HepG2 (cell line): ENCODE results near the gene PIBF1. TPM values are rescaled to one million over a fixed set of nuclear protein-coding genes. Genes with fewer than 3 reads are reported as not detected.

Experiments used
- ATAC-seq: fragments of 200-7000 bp; cut with Tn5 transposase; 3 replicates; pipeline ENCODE4 v1.9.1; 2020; ENCODE audit warnings: mild to moderate bottlenecking, moderate library complexity
- BruUV-seq: library from RNA; stranded (reverse); fragments of 400-500 nt; replicated peaks from 2 replicates; lab custom pipeline; 2021; lab: Mats Ljungman, UMichigan
- CTCF ChIA-PET: fragments of 300-600 bp; formaldehyde crosslinking; extraction: SDS; loops from one replicate; lab custom pipeline; 2021; ENCODE audit warnings: low total read pairs, inconsistent platforms, low intra/inter-chr PET ratio; lab: Yijun Ruan, JAX
- POLR2A ChIA-PET: fragments of 350-600 bp; sonication (Branson Sonifier 250); formaldehyde crosslinking; loops from one replicate; lab custom pipeline; 2020; ENCODE audit warnings: antibody characterized with exemption, inconsistent platforms; lab: Yijun Ruan, JAX
- DNase-seq: peaks from one replicate; pipeline ENCODE4 v3.0.0-alpha.2; 2015; ENCODE audit warnings: low spot score
- FAIRE-seq: peaks from 3 replicates; lab custom pipeline; 2011; peaks lifted over from hg19 to GRCh38; lab: Jason Lieb, UNC
- H2AFZ ChIP-seq: one replicate; pipeline ENCODE4 v1.6.1; 2011; ENCODE audit warnings: low read length, inconsistent platforms
- H3K27ac ChIP-seq: fragments of 300-600 bp; 3 replicates; pipeline ENCODE4 v1.8.0; 2011; ENCODE audit warnings: mixed run types, mild to moderate bottlenecking, mixed read lengths, low read length, inconsistent platforms; ENCODE audit not compliant: insufficient read depth; ENCODE audit errors: extremely low read length
- H3K27me3 ChIP-seq, 2 experiments: fragments of 200-600 bp in 1 of 2; 2 replicates in 1 of 2; 3 replicates in 1 of 2; pipeline versions ENCODE4 v1.6.0 to v1.8.0; 2011; ENCODE audit warnings: low read length in 2 of 2, mild to moderate bottlenecking in 2 of 2, moderate library complexity in 2 of 2, inconsistent platforms in 1 of 2; ENCODE audit not compliant: insufficient read depth in 2 of 2, control insufficient read depth in 1 of 2
- H3K36me3 ChIP-seq, 2 experiments: fragments of 200-600 bp in 1 of 2; replicated peaks in 1 of 2; 2 replicates in 1 of 2; 3 replicates in 1 of 2; pipeline versions ENCODE4 v1.5.1 to v1.8.0; 2011; ENCODE audit warnings: low read length in 2 of 2, inconsistent platforms in 1 of 2; ENCODE audit not compliant: insufficient read depth in 2 of 2, control insufficient read depth in 1 of 2
- H3K4me1 ChIP-seq: 2 replicates; pipeline ENCODE4 v1.5.1; 2012; ENCODE audit warnings: low read length, inconsistent platforms; ENCODE audit not compliant: insufficient read depth
- H3K4me2 ChIP-seq: 2 replicates; pipeline ENCODE4 v1.6.0; 2011; ENCODE audit warnings: low read depth, low read length, inconsistent platforms
- H3K4me3 ChIP-seq, 3 experiments: fragments of 200-600 bp in 1 of 3; sonication (generic), shearing (Covaris generic) in 1 of 3; replicated peaks in 1 of 3; 2 replicates each; pipeline ENCODE4 v1.5.1; 2011 to 2016; ENCODE audit warnings: low read length in 3 of 3, inconsistent platforms in 2 of 3, low read depth in 2 of 3, mild to moderate bottlenecking in 2 of 3, control low read depth in 1 of 3, mixed read lengths in 1 of 3; ENCODE audit not compliant: insufficient read depth in 1 of 3
- H3K79me2 ChIP-seq: one replicate; pipeline ENCODE4 v1.6.1; 2011; ENCODE audit warnings: low read length, inconsistent platforms; ENCODE audit not compliant: insufficient read depth
- H3K9ac ChIP-seq: 2 replicates; pipeline ENCODE4 v1.6.0; 2011; ENCODE audit warnings: mild to moderate bottlenecking, low read depth, low read length, inconsistent platforms; ENCODE audit not compliant: insufficient read depth
- H3K9me3 ChIP-seq: 2 replicates; pipeline ENCODE4 v1.5.1; 2012; ENCODE audit warnings: mild to moderate bottlenecking, low read length
- H4K20me1 ChIP-seq: 2 replicates; pipeline ENCODE4 v1.6.0; 2011; ENCODE audit warnings: inconsistent platforms, mild to moderate bottlenecking, low read length, moderate library complexity; ENCODE audit not compliant: insufficient read depth
- BHLHE40 ChIP-seq: IDR thresholded peaks from 2 replicates; pipeline ENCODE4 v1.6.1; 2011; ENCODE audit warnings: low read length, improper control_type of control experiment
- FOXK2 ChIP-seq: fragments of 450-650 bp; IDR thresholded peaks from 2 replicates; pipeline ENCODE4 v1.6.1; 2016
- MTA1 ChIP-seq: sonication (generic); formaldehyde crosslinking; IDR thresholded peaks from 2 replicates; pipeline ENCODE4 v1.4.0; 2020; ENCODE audit warnings: missing genetic modification reagents, mild to moderate bottlenecking, borderline replicate concordance
- ZC3H13 ChIP-seq: sonication (generic); formaldehyde crosslinking; IDR thresholded peaks from 2 replicates; pipeline ENCODE4 v1.8.1; 2023; ENCODE audit warnings: mild to moderate bottlenecking, missing genetic modification reagents, moderate library complexity
- ZNF331 ChIP-seq: sonication (generic); formaldehyde crosslinking; IDR thresholded peaks from 2 replicates; pipeline ENCODE4 v1.4.0; 2020; ENCODE audit warnings: missing genetic modification reagents
- ZNF468 ChIP-seq: sonication (generic); formaldehyde crosslinking; IDR thresholded peaks from 2 replicates; pipeline ENCODE4 v1.8.0; 2022; ENCODE audit warnings: mild to moderate bottlenecking, moderate library complexity, missing genetic modification reagents
- ZNF598 ChIP-seq: sonication (generic); formaldehyde crosslinking; IDR thresholded peaks from 2 replicates; pipeline ENCODE4 v1.5.1; 2020; ENCODE audit warnings: mild to moderate bottlenecking, missing genetic modification reagents, borderline replicate concordance
- ZNF883 ChIP-seq: sonication (generic); formaldehyde crosslinking; IDR thresholded peaks from 2 replicates; pipeline ENCODE4 v1.5.1; 2020; ENCODE audit warnings: mild to moderate bottlenecking, missing genetic modification reagents; ENCODE audit errors: not compliant biosample characterization
- WGBS: methylation state at CpG from one replicate; pipeline ENCODE4 v1.1.6; 2017; ENCODE audit warnings: low lambda C conversion rate; 5-methylcytosine and 5-hydroxymethylcytosine counted together
- in situ Hi-C: cut with HindIII; loops from 2 replicates; pipeline ENCODE4 v1.10.0; 2017; ENCODE audit warnings: low pct_unique_long_range_greater_than_20kb; ENCODE audit not compliant: extremely low pct_ligation_motif_present
- intact Hi-C: fragments of 100-400 bp; cut with micrococcal nuclease; formaldehyde crosslinking; loops from one replicate; pipeline ENCODE4 v1.10.0; 2022; ENCODE audit not compliant: unreplicated experiment
- polyA plus RNA-seq, 8 experiments: library from polyadenylated mRNA; depleted of rRNA in 3 of 8; stranded (reverse) in 7 of 8; unstranded in 1 of 8; fragments of >200 nt; fragmentation: Illumina TruSeq in 4 of 8; extraction: Trizol in 4 of 8; gene quantifications; 2 replicates each; pipeline versions ENCODE4 v1.2.1 to v1.2.3, GENCODE V29; 2011 to 2016; ENCODE audit warnings: low read depth in 4 of 8, missing spikeins in 1 of 8, mixed read lengths in 1 of 8; ENCODE audit not compliant: insufficient read depth in 1 of 8
- total RNA-seq, 5 experiments: library from RNA; depleted of rRNA; stranded (reverse); fragments of >200 nt; fragmentation: Illumina TruSeq; extraction: Trizol; gene quantifications; 2 replicates each; pipeline ENCODE4 v1.2.3, GENCODE V29; 2016; ENCODE audit warnings: low read depth in 1 of 5
- TF ChIP-seq, protein P1 (sequence below): sonication (generic); formaldehyde crosslinking; IDR thresholded peaks from 2 replicates; pipeline ENCODE4 v1.4.0; 2020; ENCODE audit warnings: missing genetic modification reagents, borderline replicate concordance
- TF ChIP-seq, protein P2 (sequence below): sonication (generic); formaldehyde crosslinking; IDR thresholded peaks from 2 replicates; pipeline ENCODE4 v1.5.1; 2020; ENCODE audit warnings: mild to moderate bottlenecking, missing genetic modification reagents

The PIBF1 gene
- total and polyA plus RNA-seq, 2 of the 13 experiments (the other 11 are each of a cell fraction or from before 2014, with no cell fraction given): 4.2 to 15.8 TPM

DNA sequence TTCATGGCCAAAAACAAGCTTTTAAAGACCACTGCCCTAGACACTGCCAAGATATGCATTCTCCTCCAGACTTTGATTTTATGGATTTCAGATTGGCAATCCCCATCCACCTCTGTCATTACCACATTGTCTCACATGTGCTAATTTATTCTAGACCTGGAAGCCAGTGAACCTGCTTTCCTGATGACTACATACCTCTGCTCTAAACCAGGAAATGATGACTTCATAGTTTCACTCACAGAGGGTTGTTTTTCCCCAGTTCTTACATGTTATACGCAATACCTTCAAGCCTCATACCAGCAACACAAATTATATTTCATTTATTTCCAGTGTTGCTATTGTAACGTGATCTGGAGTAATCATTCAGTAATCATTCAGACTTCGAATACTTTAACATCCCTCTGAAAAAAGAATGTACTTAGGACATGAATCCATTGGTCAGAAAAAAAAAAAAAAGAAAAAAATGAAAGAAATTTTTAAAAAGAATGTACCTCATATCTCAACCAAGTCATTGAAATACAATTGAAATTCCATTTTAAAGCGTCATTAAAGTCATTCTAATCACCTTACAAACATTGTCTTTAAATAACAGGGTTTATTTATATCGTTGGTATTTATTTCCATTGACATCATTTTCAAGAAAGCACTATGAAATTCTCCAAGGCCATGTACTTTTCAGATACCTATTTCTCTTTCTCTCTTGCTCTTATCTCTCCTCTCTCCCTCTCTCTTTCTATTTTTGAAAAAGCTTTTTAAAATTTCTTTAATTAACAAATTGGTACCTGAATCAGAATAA is 243.5 kb downstream of the PIBF1 start:
- Histone ChIP-seq H3K4me3 (no peak overlapping the region), H3K27me3 (no peaks in the 10 kb centered on the region), H2AFZ (no peak overlapping the region), H3K9ac (no peak overlapping the region), H3K4me2 (no peak overlapping the region), H3K27ac (no peak overlapping the region), H3K79me2 (no peaks in the 10 kb centered on the region), H3K36me3 (no peaks in the 10 kb centered on the region), H3K9me3 (no peaks in the 10 kb centered on the region), H3K4me1 (no peaks in the 10 kb centered on the region), H4K20me1 (no peaks in the 10 kb centered on the region)
- TF ChIP-seq FOXK2 (no peak), ZNF468 (CRISPR knock-in tag) (no peak), MTA1 (CRISPR knock-in tag) (no peak), ZNF883 (CRISPR knock-in tag) (no peak), ZC3H13 (CRISPR knock-in tag) (no peak), ZNF331 (CRISPR knock-in tag) (no peak), ZNF598 (CRISPR knock-in tag) (no peak), BHLHE40 (no peak)
- TF ChIP-seq, protein P1, sequence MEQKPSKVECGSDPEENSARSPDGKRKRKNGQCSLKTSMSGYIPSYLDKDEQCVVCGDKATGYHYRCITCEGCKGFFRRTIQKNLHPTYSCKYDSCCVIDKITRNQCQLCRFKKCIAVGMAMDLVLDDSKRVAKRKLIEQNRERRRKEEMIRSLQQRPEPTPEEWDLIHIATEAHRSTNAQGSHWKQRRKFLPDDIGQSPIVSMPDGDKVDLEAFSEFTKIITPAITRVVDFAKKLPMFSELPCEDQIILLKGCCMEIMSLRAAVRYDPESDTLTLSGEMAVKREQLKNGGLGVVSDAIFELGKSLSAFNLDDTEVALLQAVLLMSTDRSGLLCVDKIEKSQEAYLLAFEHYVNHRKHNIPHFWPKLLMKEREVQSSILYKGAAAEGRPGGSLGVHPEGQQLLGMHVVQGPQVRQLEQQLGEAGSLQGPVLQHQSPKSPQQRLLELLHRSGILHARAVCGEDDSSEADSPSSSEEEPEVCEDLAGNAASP (CRISPR knock-in tag): no peak
- TF ChIP-seq, protein P2, sequence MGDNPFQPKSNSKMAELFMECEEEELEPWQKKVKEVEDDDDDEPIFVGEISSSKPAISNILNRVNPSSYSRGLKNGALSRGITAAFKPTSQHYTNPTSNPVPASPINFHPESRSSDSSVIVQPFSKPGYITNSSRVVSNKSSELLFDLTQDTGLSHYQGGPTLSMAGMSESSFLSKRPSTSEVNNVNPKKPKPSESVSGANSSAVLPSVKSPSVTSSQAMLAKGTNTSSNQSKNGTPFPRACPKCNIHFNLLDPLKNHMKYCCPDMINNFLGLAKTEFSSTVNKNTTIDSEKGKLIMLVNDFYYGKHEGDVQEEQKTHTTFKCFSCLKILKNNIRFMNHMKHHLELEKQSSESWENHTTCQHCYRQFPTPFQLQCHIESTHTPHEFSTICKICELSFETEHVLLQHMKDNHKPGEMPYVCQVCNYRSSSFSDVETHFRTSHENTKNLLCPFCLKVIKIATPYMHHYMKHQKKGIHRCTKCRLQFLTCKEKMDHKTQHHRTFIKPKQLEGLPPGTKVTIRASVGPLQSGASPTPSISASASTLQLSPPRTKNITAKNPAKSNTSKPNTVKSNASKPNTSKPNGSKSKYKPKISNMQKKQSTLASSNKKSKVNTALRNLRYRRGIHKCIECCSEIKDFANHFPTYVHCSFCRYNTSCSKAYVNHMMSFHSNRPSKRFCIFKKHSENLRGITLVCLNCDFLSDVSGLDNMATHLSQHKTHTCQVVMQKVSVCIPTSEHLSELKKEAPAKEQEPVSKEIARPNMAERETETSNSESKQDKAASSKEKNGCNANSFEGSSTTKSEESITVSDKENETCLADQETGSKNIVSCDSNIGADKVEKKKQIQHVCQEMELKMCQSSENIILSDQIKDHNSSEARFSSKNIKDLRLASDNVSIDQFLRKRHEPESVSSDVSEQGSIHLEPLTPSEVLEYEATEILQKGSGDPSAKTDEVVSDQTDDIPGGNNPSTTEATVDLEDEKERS (CRISPR knock-in tag): no peak
- in situ Hi-C loops: no loop called here
- ATAC-seq (no peak), DNase-seq (no peak), FAIRE-seq (no peak)
- intact Hi-C loops: no loop called here
- no TSS peak for BruUV-seq
- ChIA-PET CTCF (no interaction called here), POLR2A (no interaction called here)
- WGBS: 30% methylated on average over 5 of the region's 5 CpGs
